HEK293T (cell line): ENCODE measurements around the gene LCP1.

Experiments used
- CTCF ChIA-PET: fragments of 350-600 bp; formaldehyde crosslinking; extraction: SDS; loops from one replicate; lab custom pipeline; 2021; ENCODE audit warnings: antibody characterized with exemption, inconsistent platforms; lab: Yijun Ruan, JAX
- POLR2A ChIA-PET: fragments of 350-600 bp; formaldehyde crosslinking; extraction: SDS; loops from one replicate; lab custom pipeline; 2020; ENCODE audit warnings: antibody characterized with exemption, inconsistent platforms; lab: Yijun Ruan, JAX
- DNase-seq: peaks from one replicate; pipeline ENCODE4 v3.0.0; 2012; ENCODE audit warnings: mixed read lengths; ENCODE audit errors: extremely low spot score
- ARNT ChIP-seq: fragments of 450-650 bp; IDR thresholded peaks from 2 replicates; pipeline ENCODE4 v1.6.1; 2017; ENCODE audit warnings: mild to moderate bottlenecking
- BHLHE40 ChIP-seq: fragments of 450-650 bp; IDR thresholded peaks from 2 replicates; pipeline ENCODE4 v1.6.1; 2016; ENCODE audit warnings: mild to moderate bottlenecking, moderate library complexity, borderline replicate concordance
- CTBP1 ChIP-seq: fragments of 450-650 bp; IDR thresholded peaks from 2 replicates; pipeline ENCODE4 v1.6.1; 2016; ENCODE audit warnings: borderline replicate concordance
- ELF4 ChIP-seq: fragments of 450-650 bp; IDR thresholded peaks from 2 replicates; pipeline ENCODE4 v1.6.1; 2017; ENCODE audit warnings: antibody characterized with exemption
- FOXA1 ChIP-seq: fragments of 450-650 bp; IDR thresholded peaks from 2 replicates; pipeline ENCODE4 v1.6.1; 2016; ENCODE audit warnings: mild to moderate bottlenecking
- FOXK2 ChIP-seq: fragments of 450-650 bp; IDR thresholded peaks from 2 replicates; pipeline ENCODE4 v1.6.1; 2016; ENCODE audit warnings: mild to moderate bottlenecking
- FOXM1 ChIP-seq: fragments of 450-650 bp; IDR thresholded peaks from 2 replicates; pipeline ENCODE4 v1.6.1; 2017; ENCODE audit warnings: mild to moderate bottlenecking, borderline replicate concordance
- HDGF ChIP-seq: fragments of 450-650 bp; IDR thresholded peaks from 2 replicates; pipeline ENCODE4 v1.6.1; 2017; ENCODE audit warnings: antibody characterized with exemption, borderline replicate concordance
- L3MBTL2 ChIP-seq: fragments of 450-650 bp; conservative IDR thresholded peaks from 2 replicates; pipeline ENCODE4 v1.6.1; 2016; ENCODE audit warnings: mild to moderate bottlenecking
- LEF1 ChIP-seq: fragments of 450-650 bp; IDR thresholded peaks from 2 replicates; pipeline ENCODE4 v1.6.1; 2017; ENCODE audit warnings: mild to moderate bottlenecking, borderline replicate concordance
- NFRKB ChIP-seq: fragments of 450-650 bp; IDR thresholded peaks from 2 replicates; pipeline ENCODE4 v1.6.1; 2016; ENCODE audit warnings: mild to moderate bottlenecking, moderate library complexity
- PKNOX1 ChIP-seq: fragments of 450-650 bp; IDR thresholded peaks from 2 replicates; pipeline ENCODE4 v1.6.1; 2016
- SP1 ChIP-seq: fragments of 450-650 bp; IDR thresholded peaks from 2 replicates; pipeline ENCODE4 v1.6.1; 2017
- SUZ12 ChIP-seq: fragments of 450-650 bp; IDR thresholded peaks from 2 replicates; pipeline ENCODE4 v1.6.1; 2016; ENCODE audit warnings: mild to moderate bottlenecking
- TARDBP ChIP-seq: fragments of 450-650 bp; IDR thresholded peaks from 2 replicates; pipeline ENCODE4 v1.6.1; 2016
- ZNF384 ChIP-seq: fragments of 450-650 bp; IDR thresholded peaks from 2 replicates; pipeline ENCODE4 v1.6.1; 2016

The LCP1 gene

GRCh38 chr13:46116653-46117502, 65.1 kb downstream of the LCP1 start:
- CTCF ChIA-PET, result interaction anchor here (0.8 kb wide), 1 partner anchor 10 kb away, joined by 3 read pairs; no protein-coding TSS in a partner anchor
- POLR2A ChIA-PET, result no interaction called here
- DNase-seq, result no peak
- no peak for TF ChIP-seq ELF4
- TF ChIP-seq ZNF384, result no peak
- no peak for TF ChIP-seq L3MBTL2

GRCh38 chr13:46114613-46115012, 67.4 kb downstream of the LCP1 start:
- ChIA-PET POLR2A (no interaction called here), CTCF (no interaction called here)
- no peak for DNase-seq
- no peak for TF ChIP-seq FOXA1
- no peak for TF ChIP-seq CTBP1
- no peak for TF ChIP-seq HDGF
- TF ChIP-seq SP1, result no peak
- TF ChIP-seq ARNT, result no peak
- no peak for TF ChIP-seq FOXM1
- no peak for TF ChIP-seq PKNOX1
- no peak for TF ChIP-seq SUZ12
- TF ChIP-seq TARDBP, result no peak
- no peak for TF ChIP-seq FOXK2
- no peak for TF ChIP-seq ELF4
- no peak for TF ChIP-seq ZNF384
- no peak for TF ChIP-seq NFRKB
- TF ChIP-seq BHLHE40, result no peak
- no peak for TF ChIP-seq LEF1
- no peak for TF ChIP-seq L3MBTL2

- POLR2A ChIA-PET, result no interaction called here
- DNase-seq, result no peak
- TF ChIP-seq ZNF384, result no peak
- TF ChIP-seq TARDBP, result no peak
- TF ChIP-seq SUZ12, result no peak
- no peak for TF ChIP-seq LEF1
- no peak for TF ChIP-seq HDGF
- no peak for TF ChIP-seq ELF4
- TF ChIP-seq NFRKB, result no peak
- no peak for TF ChIP-seq FOXM1
- TF ChIP-seq PKNOX1, result no peak
- no peak for TF ChIP-seq SP1
- TF ChIP-seq FOXA1, result no peak
- TF ChIP-seq FOXK2, result no peak
- no peak for TF ChIP-seq CTBP1
- TF ChIP-seq BHLHE40, result no peak
- TF ChIP-seq L3MBTL2, result no peak
- no peak for TF ChIP-seq ARNT
- CTCF ChIA-PET, result no interaction called here
These were observed 68.4 kb downstream of the LCP1 start for GRCh38 chr13:46113596-46113995.

- no peak for DNase-seq
These were observed 70.8 kb downstream of the LCP1 start for GRCh38 chr13:46111151-46111550.

GRCh38 chr13:46109451-46109850, 72.5 kb downstream of the LCP1 start:
- TF ChIP-seq TARDBP (no peak), ZNF384 (no peak)
- DNase-seq, result no peak
- ChIA-PET POLR2A (no interaction called here), CTCF (interaction anchor here (0.7 kb wide), 1 partner anchor 260 kb away, joined by 3 read pairs; no protein-coding TSS in a partner anchor)

More at GRCh38 chr13:46111151-46111550, 70.8 kb downstream of the LCP1 start:
- ChIA-PET CTCF (interaction anchor here (0.6 kb wide), 1 partner anchor 32 kb away, joined by 3 read pairs; no protein-coding TSS in a partner anchor), POLR2A (no interaction called here)
- TF ChIP-seq NFRKB (no peak), ARNT (no peak), HDGF (no peak), FOXK2 (no peak), LEF1 (no peak), PKNOX1 (no peak), CTBP1 (no peak), FOXM1 (no peak), SUZ12 (no peak), BHLHE40 (no peak)

GRCh38 chr13:46106839-46107371, 75.1 kb downstream of the LCP1 start:
- ChIA-PET POLR2A (no interaction called here), CTCF (no interaction called here)
- TF ChIP-seq SUZ12 (no peak), FOXM1 (no peak), HDGF (no peak), CTBP1 (no peak), FOXA1 (no peak), ARNT (no peak), PKNOX1 (no peak), L3MBTL2 (no peak), FOXK2 (no peak), BHLHE40 (no peak), NFRKB (no peak), ZNF384 (no peak), LEF1 (no peak), ELF4 (no peak), TARDBP (no peak), SP1 (no peak)
- no peak for DNase-seq
